Neural progenitor cell (in vitro differentiated cells): ENCODE measurements around the gene KIF22.

ENCODE experiments used
- EZH2 ChIP-seq: fragments of 200-600 bp; sonication (generic); IDR thresholded peaks from 2 replicates; pipeline ENCODE4 v1.6.1; 2017; ENCODE audit warnings: antibody characterized with exemption, mild to moderate bottlenecking, moderate library complexity
- TF ChIP-seq, protein P1 (sequence below): fragments of 200-600 bp; sonication (generic); IDR thresholded peaks from 2 replicates; pipeline ENCODE4 v1.5.1; 2017; ENCODE audit warnings: antibody characterized with exemption, mild to moderate bottlenecking

DNA sequence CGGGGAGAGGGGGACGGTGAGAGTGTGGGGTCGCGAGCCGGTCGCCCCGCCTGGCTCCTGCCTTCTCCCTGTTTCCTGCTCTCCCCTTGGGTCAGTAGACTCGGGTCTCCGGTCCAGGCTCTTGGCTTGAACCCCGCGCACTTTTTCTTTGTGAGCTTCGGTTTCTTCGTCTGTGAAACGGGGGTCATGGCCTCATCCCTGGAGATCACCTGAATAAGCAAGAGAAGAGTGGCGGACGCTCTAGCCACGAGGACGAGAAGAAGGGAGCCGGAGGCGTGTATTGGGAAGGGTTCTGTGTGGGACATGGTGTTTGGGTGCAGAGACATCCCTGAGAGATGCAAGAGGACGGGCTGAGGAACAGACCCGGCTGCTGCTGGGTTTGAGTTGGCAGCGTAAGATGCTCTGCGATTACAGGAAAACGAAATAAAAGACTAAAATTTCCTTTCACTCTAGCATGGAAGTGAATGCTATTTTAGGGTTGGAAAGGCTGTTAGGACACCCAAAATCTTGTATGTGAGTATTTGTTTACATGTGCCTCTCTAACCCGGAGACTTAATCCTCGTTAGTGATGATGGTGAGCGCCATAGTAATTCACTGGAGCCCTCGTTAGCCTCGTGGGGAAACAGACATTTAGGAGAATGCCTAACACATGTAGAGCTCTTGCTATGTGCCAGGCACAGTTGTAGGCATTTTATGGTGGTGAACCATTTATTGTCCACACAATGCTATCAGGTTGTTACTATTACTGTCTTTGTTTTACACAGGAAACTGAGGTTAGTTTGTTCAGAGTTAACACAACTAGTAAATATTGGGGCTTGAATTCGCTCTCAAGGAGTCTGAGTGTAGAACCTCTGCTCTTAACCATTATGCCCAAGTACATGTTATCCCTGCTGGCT lies 646 bp downstream of the KIF22 start:
- no peak for TF ChIP-seq EZH2
- TF ChIP-seq, protein P1, sequence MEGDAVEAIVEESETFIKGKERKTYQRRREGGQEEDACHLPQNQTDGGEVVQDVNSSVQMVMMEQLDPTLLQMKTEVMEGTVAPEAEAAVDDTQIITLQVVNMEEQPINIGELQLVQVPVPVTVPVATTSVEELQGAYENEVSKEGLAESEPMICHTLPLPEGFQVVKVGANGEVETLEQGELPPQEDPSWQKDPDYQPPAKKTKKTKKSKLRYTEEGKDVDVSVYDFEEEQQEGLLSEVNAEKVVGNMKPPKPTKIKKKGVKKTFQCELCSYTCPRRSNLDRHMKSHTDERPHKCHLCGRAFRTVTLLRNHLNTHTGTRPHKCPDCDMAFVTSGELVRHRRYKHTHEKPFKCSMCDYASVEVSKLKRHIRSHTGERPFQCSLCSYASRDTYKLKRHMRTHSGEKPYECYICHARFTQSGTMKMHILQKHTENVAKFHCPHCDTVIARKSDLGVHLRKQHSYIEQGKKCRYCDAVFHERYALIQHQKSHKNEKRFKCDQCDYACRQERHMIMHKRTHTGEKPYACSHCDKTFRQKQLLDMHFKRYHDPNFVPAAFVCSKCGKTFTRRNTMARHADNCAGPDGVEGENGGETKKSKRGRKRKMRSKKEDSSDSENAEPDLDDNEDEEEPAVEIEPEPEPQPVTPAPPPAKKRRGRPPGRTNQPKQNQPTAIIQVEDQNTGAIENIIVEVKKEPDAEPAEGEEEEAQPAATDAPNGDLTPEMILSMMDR = no peak
